Fibroblast of skin of back (primary cell): Measurements from ENCODE around the gene ZDHHC7. TPM values are rescaled to one million over a fixed set of nuclear protein-coding genes. Genes with fewer than 3 reads are reported as not detected.
"Not testable (repeated sequence)": the region's sequence is repeated elsewhere in the genome, so short reads cannot be mapped to it uniquely, and the experiment has no call there.

ENCODE experiments used
- DNase-seq: peaks from one replicate; pipeline ENCODE4 v3.0.0-alpha.2; 2013
- polyA plus RNA-seq, 2 experiments: library from polyadenylated mRNA; unstranded; fragments of 120-200 nt; gene quantifications; one replicate each; pipeline ENCODE4 v1.2.1, GENCODE V29; 2013; ENCODE audit not compliant: insufficient read length in 2 of 2

Gene ZDHHC7, protein sequence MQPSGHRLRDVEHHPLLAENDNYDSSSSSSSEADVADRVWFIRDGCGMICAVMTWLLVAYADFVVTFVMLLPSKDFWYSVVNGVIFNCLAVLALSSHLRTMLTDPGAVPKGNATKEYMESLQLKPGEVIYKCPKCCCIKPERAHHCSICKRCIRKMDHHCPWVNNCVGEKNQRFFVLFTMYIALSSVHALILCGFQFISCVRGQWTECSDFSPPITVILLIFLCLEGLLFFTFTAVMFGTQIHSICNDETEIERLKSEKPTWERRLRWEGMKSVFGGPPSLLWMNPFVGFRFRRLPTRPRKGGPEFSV
- 63.7 TPM for polyA plus RNA-seq (2013, experiment 1 of 2; ENCODE audit: insufficient read length)
- polyA plus RNA-seq (2013, experiment 2 of 2; ENCODE audit: insufficient read length) = 80.3 TPM

DNA sequence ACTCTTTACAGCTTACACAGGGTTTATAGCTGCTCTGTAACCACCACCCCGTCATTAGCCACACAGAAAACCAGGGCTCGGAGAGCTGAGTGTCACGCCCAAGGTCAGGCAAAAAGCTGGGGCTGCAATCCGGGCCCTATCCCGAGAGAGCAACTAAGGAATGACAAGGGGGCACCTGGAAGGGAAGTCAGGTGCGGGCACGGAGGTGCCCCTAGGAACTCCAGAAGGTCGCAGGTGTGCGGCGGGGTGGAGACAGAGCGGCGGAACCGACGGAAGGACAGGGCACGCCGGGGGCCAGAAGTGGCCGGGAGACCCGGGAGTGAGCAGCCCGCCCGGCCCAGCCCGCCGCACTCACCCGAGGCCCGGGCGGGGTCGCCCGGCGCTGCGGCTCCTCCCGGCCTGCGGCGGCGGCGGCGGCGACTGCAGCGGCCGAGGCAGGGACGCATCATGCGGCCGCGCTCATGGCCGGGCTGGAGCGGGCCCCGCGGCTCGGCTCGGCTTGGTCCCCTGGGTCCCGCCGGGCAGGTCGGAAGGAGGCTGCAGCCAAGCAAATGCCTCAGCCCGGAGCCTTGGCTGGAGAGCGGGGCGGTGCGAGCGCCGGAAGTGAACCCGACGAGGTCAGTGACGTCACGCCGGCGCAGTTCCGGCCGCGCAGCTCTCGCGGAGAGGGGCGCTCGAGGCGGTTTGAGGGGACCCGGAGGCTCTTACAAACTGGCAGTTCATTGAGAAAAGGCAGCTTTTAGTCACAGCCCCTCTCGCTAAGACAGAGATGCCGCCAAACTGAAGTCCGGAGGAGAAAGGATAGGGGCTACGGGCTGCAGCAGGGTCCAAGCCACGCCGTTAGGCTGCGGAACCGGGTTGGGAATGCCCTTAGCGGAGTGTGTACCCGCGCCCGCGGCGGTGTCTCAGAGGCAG lies at the start of gene ZDHHC7:
ZDHHC7 (minus strand) TSS at position 605 of the 915 bp plus-strand sequence. CDS start 20,917 bp downstream, outside the sequence.
- peak; percentile 86 for DNase-seq

- no peak for DNase-seq
Observed at GRCh38 chr16:85058909-85059308, 47.6 kb upstream of the ZDHHC7 start.

GRCh38 chr16:85057948-85058347 lies 46.6 kb upstream of the ZDHHC7 start:
- DNase-seq = no peak

DNA sequence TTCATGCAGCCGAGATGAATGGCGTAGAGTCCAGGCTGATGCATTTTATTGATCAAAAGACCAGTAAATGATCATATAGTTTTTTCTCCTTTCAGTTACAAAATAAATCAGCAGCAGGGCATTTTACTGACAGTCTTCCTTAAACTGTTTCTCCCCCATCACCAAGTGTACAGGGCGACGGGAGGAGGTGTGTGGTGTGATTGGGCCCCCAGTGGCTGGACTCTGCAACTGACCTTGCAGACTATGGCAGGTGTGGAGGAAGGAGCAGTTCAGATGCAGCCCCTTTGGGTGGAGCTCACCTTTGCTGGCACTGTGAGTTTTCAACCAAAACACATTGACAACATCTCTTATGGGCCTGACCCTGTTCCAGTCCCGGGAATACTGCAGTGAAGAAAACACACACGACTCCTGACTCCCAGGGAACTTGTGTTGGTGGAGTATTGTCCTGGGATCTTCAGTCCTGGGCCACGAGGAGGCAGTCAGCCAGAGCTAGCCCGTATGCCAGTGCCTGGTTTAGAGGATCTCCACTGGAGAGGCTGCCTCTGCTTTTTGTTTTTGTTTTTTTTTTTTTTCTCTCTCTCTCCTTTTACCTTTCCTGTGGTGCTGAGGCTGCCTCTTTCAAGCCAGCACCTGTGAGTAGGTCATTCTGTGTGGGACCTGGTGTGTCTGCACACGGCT lies 46.0 kb upstream of the ZDHHC7 start:
- DNase-seq = no peak

- DNase-seq = peak; percentile 25
Observed at GRCh38 chr16:85056211-85056748, 44.9 kb upstream of the ZDHHC7 start.

GRCh38 chr16:85055493-85056210 lies 44.3 kb upstream of the ZDHHC7 start:
- DNase-seq = peak; percentile 37

GRCh38 chr16:85054948-85055492 lies 43.7 kb upstream of the ZDHHC7 start:
- DNase-seq = no peak

GRCh38 chr16:85054321-85054720 lies 43.0 kb upstream of the ZDHHC7 start:
- not testable (repeated sequence) for DNase-seq

DNA sequence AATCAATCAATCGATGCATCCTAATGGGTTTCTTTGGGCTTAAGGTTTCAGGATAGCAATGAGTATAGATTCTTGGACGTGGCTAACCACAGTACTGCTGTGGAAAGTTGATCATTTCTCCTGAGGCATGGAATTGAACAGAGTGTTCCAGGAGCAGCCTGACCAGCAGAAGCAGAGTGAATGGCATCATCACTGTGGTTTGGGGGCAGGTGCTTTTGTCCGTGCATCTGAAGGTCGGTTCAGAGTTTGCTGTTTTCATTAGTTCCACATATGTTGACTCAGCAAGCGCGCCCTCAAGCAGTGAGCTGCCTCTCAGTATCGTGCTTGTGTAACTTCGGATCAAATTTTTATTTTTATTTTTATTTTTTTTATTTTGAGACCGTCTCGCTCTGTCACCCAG lies 41.2 kb upstream of the ZDHHC7 start:
- no peak for DNase-seq

DNA sequence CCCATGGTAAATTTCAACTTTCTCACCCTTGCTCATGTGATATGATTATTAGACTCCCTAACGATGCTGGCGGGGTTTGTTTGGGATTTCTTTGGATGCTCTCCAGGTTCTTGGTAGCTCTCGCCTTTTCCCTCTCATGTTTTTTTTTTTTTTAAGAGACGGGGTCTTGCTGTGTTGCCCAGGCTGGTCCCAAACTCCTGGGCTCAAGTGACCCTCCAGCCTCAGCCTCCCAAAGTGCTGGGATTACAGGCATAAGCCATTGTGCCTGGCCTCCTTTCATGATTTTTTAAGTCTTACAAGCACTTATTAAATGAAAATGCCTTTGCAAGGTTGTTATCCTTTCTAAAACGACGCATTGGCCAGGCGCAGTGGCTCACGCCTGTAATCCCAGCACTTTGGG lies 40.3 kb upstream of the ZDHHC7 start:
- DNase-seq = no peak

GRCh38 chr16:85051067-85051581 lies 39.8 kb upstream of the ZDHHC7 start:
- DNase-seq = no peak

DNA sequence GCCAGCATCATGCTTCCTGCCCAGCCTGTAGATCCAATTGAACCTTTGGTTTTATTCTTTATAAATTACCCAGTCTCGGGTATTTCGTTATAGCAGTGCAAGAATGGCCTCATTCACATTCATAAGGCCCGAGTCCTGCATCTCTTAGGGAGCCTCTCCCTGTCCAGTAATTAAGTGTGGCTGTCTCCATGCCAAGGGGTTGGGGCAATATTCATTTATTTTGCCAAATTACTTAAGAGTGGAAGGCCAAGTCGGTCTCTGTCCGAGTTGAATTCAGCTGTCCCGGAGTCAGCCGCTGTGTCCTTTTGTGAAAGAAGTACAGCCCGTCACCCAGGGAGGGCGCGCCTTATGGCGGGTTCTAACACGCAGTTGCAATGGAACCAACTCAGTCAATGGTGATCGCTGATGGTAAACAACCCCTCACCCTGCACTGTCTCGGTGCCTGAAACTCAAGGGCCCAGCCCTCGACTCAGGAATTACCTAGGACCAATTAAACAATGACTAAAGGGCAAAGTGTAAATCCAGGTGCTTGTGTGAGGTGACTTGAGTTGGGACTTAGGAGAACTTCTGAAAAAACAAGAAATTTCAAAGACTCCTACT lies 38.5 kb upstream of the ZDHHC7 start:
- DNase-seq = no peak

DNA sequence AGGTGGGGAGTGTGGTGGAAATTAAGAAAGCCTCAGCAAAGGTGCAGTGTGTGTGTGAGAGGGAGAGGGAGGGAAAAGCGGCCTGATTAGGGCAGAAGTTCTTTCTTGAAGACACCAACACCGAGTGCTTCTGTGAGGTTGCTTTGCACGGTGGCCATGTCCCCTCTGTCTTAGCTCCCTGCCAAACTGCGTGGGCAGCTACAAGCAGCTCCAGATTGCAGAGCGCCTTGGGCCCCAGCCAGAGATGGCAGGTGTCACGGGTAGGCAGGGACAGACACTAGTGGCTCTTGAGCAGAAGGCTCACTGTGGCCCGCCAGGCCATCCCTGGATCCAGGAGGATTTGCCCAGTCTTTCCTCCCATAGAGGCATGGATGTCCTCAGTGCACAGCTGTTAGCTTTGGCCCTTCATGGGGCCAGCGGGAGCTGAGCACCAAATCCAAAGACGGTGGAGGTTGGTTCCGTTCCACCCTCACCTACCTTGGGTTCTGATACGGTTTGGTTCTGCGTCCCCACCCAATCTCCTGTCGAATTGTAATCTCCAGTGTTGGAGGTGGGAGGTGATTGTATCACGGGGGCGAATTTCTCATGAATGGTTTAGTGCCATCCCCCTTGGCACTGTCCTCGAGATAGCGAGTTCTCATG lies 37.7 kb upstream of the ZDHHC7 start:
- DNase-seq = no peak

- no peak for DNase-seq
Observed at GRCh38 chr16:85047867-85048455, 36.6 kb upstream of the ZDHHC7 start.

GRCh38 chr16:85046931-85047866 lies 35.9 kb upstream of the ZDHHC7 start:
- no peak for DNase-seq

- DNase-seq = no peak
Observed at GRCh38 chr16:85046472-85046916, 35.2 kb upstream of the ZDHHC7 start.

DNA sequence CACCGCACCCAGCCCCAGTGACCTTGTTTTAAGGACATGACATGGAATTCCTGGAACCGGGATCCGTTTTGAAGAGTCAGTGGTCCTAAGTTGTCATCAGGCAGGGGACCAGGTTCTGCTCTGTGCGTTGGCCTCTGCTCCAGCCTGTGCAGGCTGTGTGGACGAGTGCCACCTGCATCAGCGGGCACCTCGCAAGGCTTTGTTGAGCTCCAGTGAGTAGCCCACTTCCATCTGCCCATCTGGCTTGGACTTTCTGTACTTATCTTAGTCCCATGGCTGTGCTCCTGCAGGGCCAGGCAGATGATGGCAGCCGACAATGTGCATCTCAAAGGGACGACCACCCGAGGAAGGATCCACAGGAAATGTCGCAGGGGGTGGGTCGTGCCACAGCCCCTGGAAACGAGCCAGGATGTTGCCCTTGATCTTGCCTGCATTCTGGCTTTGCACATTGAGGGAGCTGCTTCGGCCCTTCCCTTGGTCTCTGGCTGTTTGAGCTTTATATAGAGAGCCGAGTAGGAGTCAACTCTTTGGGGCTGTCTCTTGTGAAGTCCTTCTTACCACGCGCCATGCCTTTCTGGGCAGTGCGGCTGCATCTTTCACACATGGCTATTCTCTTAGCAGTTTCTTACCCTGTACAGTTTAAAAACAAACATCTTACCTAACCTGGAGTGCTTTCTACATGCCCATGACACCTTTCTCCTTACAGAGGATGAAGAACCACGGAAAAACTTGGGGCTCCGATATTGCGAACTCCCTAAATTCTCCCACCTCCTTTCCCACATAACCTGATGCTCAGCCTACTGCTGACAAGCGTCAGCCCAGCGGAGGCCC lies 34.5 kb upstream of the ZDHHC7 start:
- no peak for DNase-seq

DNA sequence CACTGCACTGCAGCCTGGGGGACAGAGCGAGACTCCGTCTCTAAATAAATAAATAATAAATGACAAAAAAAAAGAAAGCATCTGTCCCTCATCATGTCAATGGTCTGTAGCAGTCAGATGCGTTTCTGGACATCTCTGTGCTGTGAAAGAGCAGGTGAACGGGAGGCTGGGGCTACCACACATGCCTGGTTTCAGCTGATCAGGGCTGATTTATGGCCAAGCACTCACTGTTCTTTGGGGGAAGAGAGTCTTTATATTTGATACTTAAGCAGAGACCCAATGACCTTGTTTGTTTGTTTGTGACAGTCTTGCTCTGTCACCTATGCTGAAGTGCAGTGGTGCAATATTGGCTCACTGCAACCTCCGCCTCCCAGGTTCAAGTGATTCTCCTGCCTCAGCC lies 33.7 kb upstream of the ZDHHC7 start:
- no peak for DNase-seq
